Measurements from ENCODE around the gene NTN4. TPM values are rescaled to one million over a fixed set of nuclear protein-coding genes. Genes with fewer than 3 reads are reported as not detected.
"Not testable (repeated sequence)": the region's sequence is repeated elsewhere in the genome, so short reads cannot be mapped to it uniquely, and the experiment has no call there.

Gene NTN4
- total RNA-seq, 1 experiment from 2014 or later = not detected

GRCh38 chr12:95755261-95755865, 35.2 kb downstream of the NTN4 start:
- Histone ChIP-seq H3K27me3 (ENCODE audit: low read length) (no peaks in the 10 kb centered on the region), H3K36me3 (ENCODE audit: insufficient read depth, low read length) (no peaks in the 10 kb centered on the region), H3K4me2 (ENCODE audit: low read depth, low read length, poor library complexity, severe bottlenecking) (no peak overlapping the region), H2AFZ (ENCODE audit: low read length) (no peak overlapping the region), H3K4me1 (ENCODE audit: low read length) (no peaks in the 10 kb centered on the region), H3K9ac (ENCODE audit: low read length) (no peak overlapping the region), H3K9me3 (ENCODE audit: low read length) (no peaks in the 10 kb centered on the region), H4K20me1 (ENCODE audit: insufficient read depth, low read depth, low read length) (no peaks in the 10 kb centered on the region), H3K79me2 (ENCODE audit: low read length) (no peaks in the 10 kb centered on the region), H3K9me2 (replicated peaks; ENCODE audit: insufficient read depth, low read length) (no peaks in the 10 kb centered on the region), H3K27ac (ENCODE audit: low read length) (no peak overlapping the region), H3K4me3 (ENCODE audit: low read length) (no peak overlapping the region)
- DNase-seq = no peak

- not testable (repeated sequence) for H4K20me1 ChIP-seq (ENCODE audit: insufficient read depth, low read depth, low read length)
Observed at GRCh38 chr12:95746062-95746461, 44.5 kb downstream of the NTN4 start.

GRCh38 chr12:95742586-95742985, 48.0 kb downstream of the NTN4 start:
- H3K4me2 ChIP-seq (ENCODE audit: low read depth, low read length, poor library complexity, severe bottlenecking) = no peak overlapping the region
- no peak overlapping the region for H2AFZ ChIP-seq (ENCODE audit: low read length)
- H3K36me3 ChIP-seq (ENCODE audit: insufficient read depth, low read length) = no peaks in the 10 kb centered on the region
- peaks cover 8% of the 10 kb centered on the region for H3K4me1 ChIP-seq (ENCODE audit: low read length)
- no peak for DNase-seq
- no peak overlapping the region for H3K4me3 ChIP-seq (ENCODE audit: low read length)
- no peaks in the 10 kb centered on the region for H4K20me1 ChIP-seq (ENCODE audit: insufficient read depth, low read depth, low read length)
- no peak overlapping the region for H3K9ac ChIP-seq (ENCODE audit: low read length)
- H3K9me3 ChIP-seq (ENCODE audit: low read length) = no peaks in the 10 kb centered on the region
- H3K27ac ChIP-seq (ENCODE audit: low read length) = no peak overlapping the region
- H3K79me2 ChIP-seq (ENCODE audit: low read length) = no peaks in the 10 kb centered on the region
- H3K9me2 ChIP-seq (replicated peaks; ENCODE audit: insufficient read depth, low read length) = no peaks in the 10 kb centered on the region
- no peaks in the 10 kb centered on the region for H3K27me3 ChIP-seq (ENCODE audit: low read length)

More at GRCh38 chr12:95746062-95746461, 44.5 kb downstream of the NTN4 start:
- H3K4me2 ChIP-seq (ENCODE audit: low read depth, low read length, poor library complexity, severe bottlenecking); H3K9ac ChIP-seq (ENCODE audit: low read length); DNase-seq; H3K79me2 ChIP-seq (ENCODE audit: low read length); H3K27ac ChIP-seq (ENCODE audit: low read length); H3K4me1 ChIP-seq (ENCODE audit: low read length); H3K9me3 ChIP-seq (ENCODE audit: low read length); H3K27me3 ChIP-seq (ENCODE audit: low read length); H3K36me3 ChIP-seq (ENCODE audit: insufficient read depth, low read length); H2AFZ ChIP-seq (ENCODE audit: low read length); H3K9me2 ChIP-seq (replicated peaks; ENCODE audit: insufficient read depth, low read length); H3K4me3 ChIP-seq (ENCODE audit: low read length): not testable (repeated sequence)

- peaks cover 8% of the 10 kb centered on the region for H3K4me1 ChIP-seq (ENCODE audit: low read length)
- no peaks in the 10 kb centered on the region for H4K20me1 ChIP-seq (ENCODE audit: insufficient read depth, low read depth, low read length)
- H3K36me3 ChIP-seq (ENCODE audit: insufficient read depth, low read length) = no peaks in the 10 kb centered on the region
- no peak overlapping the region for H3K4me3 ChIP-seq (ENCODE audit: low read length)
- H2AFZ ChIP-seq (ENCODE audit: low read length) = no peak overlapping the region
- no peak overlapping the region for H3K4me2 ChIP-seq (ENCODE audit: low read depth, low read length, poor library complexity, severe bottlenecking)
- no peak overlapping the region for H3K9ac ChIP-seq (ENCODE audit: low read length)
- H3K79me2 ChIP-seq (ENCODE audit: low read length) = no peaks in the 10 kb centered on the region
- no peaks in the 10 kb centered on the region for H3K27me3 ChIP-seq (ENCODE audit: low read length)
- no peaks in the 10 kb centered on the region for H3K9me2 ChIP-seq (replicated peaks; ENCODE audit: insufficient read depth, low read length)
- no peak for DNase-seq
- H3K27ac ChIP-seq (ENCODE audit: low read length) = no peak overlapping the region
- no peaks in the 10 kb centered on the region for H3K9me3 ChIP-seq (ENCODE audit: low read length)
Observed at GRCh38 chr12:95741635-95742034, 48.9 kb downstream of the NTN4 start.

- Histone ChIP-seq H3K4me1 (ENCODE audit: low read length) (peaks cover 8% of the 10 kb centered on the region), H3K9me2 (replicated peaks; ENCODE audit: insufficient read depth, low read length) (no peaks in the 10 kb centered on the region), H3K4me3 (ENCODE audit: low read length) (no peak overlapping the region), H3K36me3 (ENCODE audit: insufficient read depth, low read length) (no peaks in the 10 kb centered on the region), H3K9me3 (ENCODE audit: low read length) (no peaks in the 10 kb centered on the region), H3K4me2 (ENCODE audit: low read depth, low read length, poor library complexity, severe bottlenecking) (no peak overlapping the region), H3K79me2 (ENCODE audit: low read length) (no peaks in the 10 kb centered on the region), H2AFZ (ENCODE audit: low read length) (no peak overlapping the region), H3K27ac (ENCODE audit: low read length) (no peak overlapping the region), H4K20me1 (ENCODE audit: insufficient read depth, low read depth, low read length) (no peaks in the 10 kb centered on the region), H3K27me3 (ENCODE audit: low read length) (no peaks in the 10 kb centered on the region), H3K9ac (ENCODE audit: low read length) (no peak overlapping the region)
- peak; percentile 66 for DNase-seq
Observed at GRCh38 chr12:95740751-95741150, 49.8 kb downstream of the NTN4 start.

GRCh38 chr12:95739561-95740313, 50.8 kb downstream of the NTN4 start:
- no peaks in the 10 kb centered on the region for H3K79me2 ChIP-seq (ENCODE audit: low read length)
- no peaks in the 10 kb centered on the region for H3K9me3 ChIP-seq (ENCODE audit: low read length)
- peaks cover 8% of the 10 kb centered on the region for H3K4me1 ChIP-seq (ENCODE audit: low read length)
- no peaks in the 10 kb centered on the region for H3K36me3 ChIP-seq (ENCODE audit: insufficient read depth, low read length)
- no peak overlapping the region for H3K9ac ChIP-seq (ENCODE audit: low read length)
- no peak for DNase-seq
- H3K4me2 ChIP-seq (ENCODE audit: low read depth, low read length, poor library complexity, severe bottlenecking) = no peak overlapping the region
- no peaks in the 10 kb centered on the region for H3K27me3 ChIP-seq (ENCODE audit: low read length)
- no peak overlapping the region for H3K27ac ChIP-seq (ENCODE audit: low read length)
- H3K4me3 ChIP-seq (ENCODE audit: low read length) = no peak overlapping the region
- no peak overlapping the region for H2AFZ ChIP-seq (ENCODE audit: low read length)
- no peaks in the 10 kb centered on the region for H3K9me2 ChIP-seq (replicated peaks; ENCODE audit: insufficient read depth, low read length)
- H4K20me1 ChIP-seq (ENCODE audit: insufficient read depth, low read depth, low read length) = no peaks in the 10 kb centered on the region

GRCh38 chr12:95738024-95738611, 52.4 kb downstream of the NTN4 start:
- H3K4me1 ChIP-seq (ENCODE audit: low read length) = peaks cover 8% of the 10 kb centered on the region
- H3K36me3 ChIP-seq (ENCODE audit: insufficient read depth, low read length) = no peaks in the 10 kb centered on the region
- no peak overlapping the region for H3K4me3 ChIP-seq (ENCODE audit: low read length)
- H2AFZ ChIP-seq (ENCODE audit: low read length) = no peak overlapping the region
- no peak for DNase-seq
- H3K9me2 ChIP-seq (replicated peaks; ENCODE audit: insufficient read depth, low read length) = no peaks in the 10 kb centered on the region
- no peak overlapping the region for H3K27ac ChIP-seq (ENCODE audit: low read length)
- no peak overlapping the region for H3K4me2 ChIP-seq (ENCODE audit: low read depth, low read length, poor library complexity, severe bottlenecking)
- H3K79me2 ChIP-seq (ENCODE audit: low read length) = no peaks in the 10 kb centered on the region
- H4K20me1 ChIP-seq (ENCODE audit: insufficient read depth, low read depth, low read length) = no peaks in the 10 kb centered on the region
- no peak overlapping the region for H3K9ac ChIP-seq (ENCODE audit: low read length)
- H3K27me3 ChIP-seq (ENCODE audit: low read length) = no peaks in the 10 kb centered on the region
- H3K9me3 ChIP-seq (ENCODE audit: low read length) = no peaks in the 10 kb centered on the region

GRCh38 chr12:95736631-95737030, 53.9 kb downstream of the NTN4 start:
- no peak for DNase-seq
- Histone ChIP-seq H2AFZ (ENCODE audit: low read length) (no peak overlapping the region), H3K27me3 (ENCODE audit: low read length) (no peaks in the 10 kb centered on the region), H3K27ac (ENCODE audit: low read length) (no peak overlapping the region), H3K79me2 (ENCODE audit: low read length) (no peaks in the 10 kb centered on the region), H3K9me3 (ENCODE audit: low read length) (no peaks in the 10 kb centered on the region), H3K36me3 (ENCODE audit: insufficient read depth, low read length) (no peaks in the 10 kb centered on the region), H3K4me3 (ENCODE audit: low read length) (no peak overlapping the region), H4K20me1 (ENCODE audit: insufficient read depth, low read depth, low read length) (no peaks in the 10 kb centered on the region), H3K9ac (ENCODE audit: low read length) (no peak overlapping the region), H3K4me2 (ENCODE audit: low read depth, low read length, poor library complexity, severe bottlenecking) (no peak overlapping the region), H3K9me2 (replicated peaks; ENCODE audit: insufficient read depth, low read length) (no peaks in the 10 kb centered on the region), H3K4me1 (ENCODE audit: low read length) (peaks cover 14% of the 10 kb centered on the region)

All from Karpas-422 (cell line).